ENCODE results near the gene RFTN2.
"Not testable (repeated sequence)": the region's sequence is repeated elsewhere in the genome, so short reads cannot be mapped to it uniquely, and the experiment has no call there.

Gene RFTN2

DNA sequence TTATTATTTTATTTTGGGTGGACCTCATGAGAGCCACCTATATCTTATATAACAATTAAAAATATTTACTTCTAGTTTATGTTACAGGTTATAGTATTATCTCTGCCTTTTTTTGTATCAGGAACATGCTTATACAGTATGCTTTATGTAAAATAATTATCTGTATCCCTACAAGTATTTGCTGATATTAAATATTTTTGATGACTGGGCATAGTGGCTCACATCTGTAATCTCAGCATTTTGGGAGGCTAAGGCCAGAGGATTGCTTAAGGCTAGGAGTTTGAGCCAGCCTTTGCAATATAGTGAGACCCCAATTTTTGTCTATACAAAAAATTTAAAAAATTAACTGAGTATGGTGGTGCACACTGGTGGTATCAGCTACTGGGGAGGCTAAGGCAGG lies 119.9 kb downstream of the RFTN2 start:
- DNase-seq = no peak
- in situ Hi-C loops (cut with HindIII; ENCODE audit: low pct_ligation_motif_present, low sequenced_read_pairs) = no loop called here
- TF ChIP-seq, protein P1, sequence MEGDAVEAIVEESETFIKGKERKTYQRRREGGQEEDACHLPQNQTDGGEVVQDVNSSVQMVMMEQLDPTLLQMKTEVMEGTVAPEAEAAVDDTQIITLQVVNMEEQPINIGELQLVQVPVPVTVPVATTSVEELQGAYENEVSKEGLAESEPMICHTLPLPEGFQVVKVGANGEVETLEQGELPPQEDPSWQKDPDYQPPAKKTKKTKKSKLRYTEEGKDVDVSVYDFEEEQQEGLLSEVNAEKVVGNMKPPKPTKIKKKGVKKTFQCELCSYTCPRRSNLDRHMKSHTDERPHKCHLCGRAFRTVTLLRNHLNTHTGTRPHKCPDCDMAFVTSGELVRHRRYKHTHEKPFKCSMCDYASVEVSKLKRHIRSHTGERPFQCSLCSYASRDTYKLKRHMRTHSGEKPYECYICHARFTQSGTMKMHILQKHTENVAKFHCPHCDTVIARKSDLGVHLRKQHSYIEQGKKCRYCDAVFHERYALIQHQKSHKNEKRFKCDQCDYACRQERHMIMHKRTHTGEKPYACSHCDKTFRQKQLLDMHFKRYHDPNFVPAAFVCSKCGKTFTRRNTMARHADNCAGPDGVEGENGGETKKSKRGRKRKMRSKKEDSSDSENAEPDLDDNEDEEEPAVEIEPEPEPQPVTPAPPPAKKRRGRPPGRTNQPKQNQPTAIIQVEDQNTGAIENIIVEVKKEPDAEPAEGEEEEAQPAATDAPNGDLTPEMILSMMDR (IDR thresholded peaks at IDR 0.05; ENCODE audit: low read depth, low read length, missing control alignments) = no peak
- H3K27me3 ChIP-seq (replicated peaks) = no peaks in the 10 kb centered on the region
- H3K4me3 ChIP-seq (ENCODE audit: low read depth, low read length) = no peak overlapping the region
- no peak overlapping the region for H3K27ac ChIP-seq
- H3K36me3 ChIP-seq (replicated peaks) = peaks cover 24% of the 10 kb centered on the region

DNA sequence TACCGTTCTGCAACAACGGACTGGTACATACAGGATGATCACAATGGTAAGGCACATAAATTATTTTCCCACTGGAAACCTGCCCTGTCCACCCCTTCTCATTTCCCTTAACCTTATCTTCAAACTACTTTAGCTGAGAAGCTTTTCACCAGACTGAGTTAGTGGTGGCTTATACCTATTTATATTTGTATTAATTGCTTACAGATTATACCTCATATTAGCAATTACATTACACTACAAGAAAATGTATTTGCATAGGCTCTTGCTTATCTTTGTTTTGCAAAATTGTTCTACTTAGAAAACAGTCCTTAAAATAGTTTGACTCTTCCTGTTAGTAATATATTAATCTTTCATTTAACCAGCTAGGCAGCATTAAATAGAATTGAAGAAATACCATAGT lies 124.1 kb downstream of the RFTN2 start:
- H3K27ac ChIP-seq; H3K27me3 ChIP-seq (replicated peaks); in situ Hi-C loops (cut with HindIII; ENCODE audit: low pct_ligation_motif_present, low sequenced_read_pairs); H3K4me3 ChIP-seq (ENCODE audit: low read depth, low read length); DNase-seq: not testable (repeated sequence)
- H3K36me3 ChIP-seq (replicated peaks) = peaks cover 24% of the 10 kb centered on the region

DNA sequence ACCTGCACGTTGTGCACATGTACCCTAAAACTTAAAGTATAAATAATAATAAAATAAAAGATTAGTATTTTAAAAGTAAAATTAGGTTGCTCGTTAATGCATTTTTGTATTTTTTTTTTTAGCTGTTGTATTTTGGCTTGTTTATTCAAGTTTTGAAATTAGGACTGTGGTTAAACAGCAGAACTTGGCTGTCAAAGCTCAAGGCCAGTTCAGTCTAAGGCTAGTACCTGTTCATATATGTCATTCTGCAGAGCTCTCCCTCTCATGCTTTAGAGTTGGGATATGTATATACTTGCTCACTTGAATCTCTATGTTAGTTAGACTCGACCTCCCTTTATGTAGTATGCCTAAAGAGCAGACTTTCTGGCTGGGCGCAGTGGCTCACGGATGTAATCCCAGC lies 126.8 kb downstream of the RFTN2 start:
- H3K27ac ChIP-seq = no peak overlapping the region
- DNase-seq = no peak
- H3K27me3 ChIP-seq (replicated peaks) = no peaks in the 10 kb centered on the region
- H3K36me3 ChIP-seq (replicated peaks) = peaks cover 16% of the 10 kb centered on the region
- TF ChIP-seq, protein P1 (IDR thresholded peaks at IDR 0.05; ENCODE audit: low read depth, low read length, missing control alignments) = no peak
- H3K4me3 ChIP-seq (ENCODE audit: low read depth, low read length) = no peak overlapping the region
- in situ Hi-C loops (cut with HindIII; ENCODE audit: low pct_ligation_motif_present, low sequenced_read_pairs) = no loop called here

DNA sequence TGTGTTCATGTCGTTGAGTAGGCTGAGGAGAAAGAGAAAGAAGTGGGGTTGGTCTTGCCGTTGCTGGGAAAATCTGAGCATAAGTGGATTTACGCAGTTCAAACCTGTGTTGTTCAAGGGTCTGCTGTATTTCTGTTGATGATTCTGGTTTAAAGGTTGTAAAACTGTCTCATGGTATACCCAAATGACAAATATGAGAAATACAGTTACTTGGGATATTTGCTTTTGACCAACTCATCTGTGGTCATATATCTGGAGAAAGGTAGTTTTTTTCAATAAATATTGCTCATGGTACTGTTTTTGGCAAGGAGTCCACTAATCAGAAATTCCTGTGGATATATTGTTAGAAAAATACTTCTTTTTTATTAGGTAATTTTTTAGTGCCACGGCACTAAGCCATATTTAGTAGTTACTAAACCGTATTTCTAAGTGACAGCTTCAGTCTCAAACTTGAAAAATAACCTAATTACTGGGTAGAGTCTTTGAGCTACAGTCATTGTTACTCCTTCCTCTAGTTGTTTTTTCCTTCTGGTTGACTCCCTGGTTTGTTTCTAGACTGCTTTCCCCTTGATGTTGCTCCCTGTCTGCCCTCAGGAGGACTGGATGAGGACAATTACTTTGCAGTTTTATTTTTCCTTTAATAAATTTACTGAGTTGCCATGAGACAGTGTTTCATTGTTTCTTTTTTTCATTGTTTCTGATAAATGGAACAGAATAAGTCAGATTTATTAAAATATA lies 128.1 kb downstream of the RFTN2 start:
- TF ChIP-seq, protein P1 (IDR thresholded peaks at IDR 0.05; ENCODE audit: low read depth, low read length, missing control alignments) = no peak
- H3K27ac ChIP-seq = no peak overlapping the region
- no peak overlapping the region for H3K4me3 ChIP-seq (ENCODE audit: low read depth, low read length)
- H3K27me3 ChIP-seq (replicated peaks) = no peaks in the 10 kb centered on the region
- in situ Hi-C loops (cut with HindIII; ENCODE audit: low pct_ligation_motif_present, low sequenced_read_pairs) = no loop called here
- no peak for DNase-seq
- peaks cover 25% of the 10 kb centered on the region for H3K36me3 ChIP-seq (replicated peaks)

DNA sequence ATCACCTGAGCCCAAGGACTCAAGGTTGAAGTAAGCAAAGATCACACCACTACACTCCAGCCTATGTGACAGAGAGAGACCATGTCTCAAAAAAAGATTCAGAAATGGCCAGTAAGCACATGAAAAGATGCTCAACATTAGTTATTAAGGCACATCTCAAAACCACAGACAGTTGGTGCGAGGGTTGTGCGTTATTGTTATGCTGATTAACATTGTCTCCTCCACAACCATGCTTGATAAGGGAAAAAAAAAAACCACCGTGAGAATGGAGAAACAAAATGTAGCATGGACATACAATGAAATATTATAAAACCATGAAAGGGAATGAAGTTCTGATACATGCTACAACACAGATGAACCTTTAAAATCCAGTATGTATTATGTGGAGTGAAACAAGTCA lies 132.2 kb downstream of the RFTN2 start:
- no peak overlapping the region for H3K4me3 ChIP-seq (ENCODE audit: low read depth, low read length)
- peaks cover 23% of the 10 kb centered on the region for H3K36me3 ChIP-seq (replicated peaks)

DNA sequence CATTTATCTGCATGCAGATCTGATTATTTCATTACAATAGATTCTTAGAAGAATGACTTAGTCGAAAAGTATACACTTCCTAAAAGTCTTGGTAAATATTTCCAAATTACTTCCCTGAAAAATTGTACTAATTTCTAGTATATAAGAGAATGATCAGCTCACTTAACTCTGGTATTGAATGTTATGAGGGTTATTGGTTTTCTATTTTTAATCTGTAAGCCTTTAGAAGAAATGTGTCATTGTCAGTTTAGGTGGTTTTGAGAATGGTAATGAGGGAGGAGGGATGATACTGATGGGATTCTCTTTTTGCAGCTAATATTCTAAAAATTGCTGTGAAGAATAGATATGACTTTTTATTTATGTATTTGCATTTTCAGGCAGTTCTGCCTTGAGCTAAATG lies 135.7 kb downstream of the RFTN2 start:
- peaks cover 27% of the 10 kb centered on the region for H3K36me3 ChIP-seq (replicated peaks)
- no peak overlapping the region for H3K27ac ChIP-seq
- H3K4me3 ChIP-seq (ENCODE audit: low read depth, low read length) = no peak overlapping the region
- TF ChIP-seq, protein P1 (IDR thresholded peaks at IDR 0.05; ENCODE audit: low read depth, low read length, missing control alignments) = no peak
- DNase-seq = no peak
- no peaks in the 10 kb centered on the region for H3K27me3 ChIP-seq (replicated peaks)
- in situ Hi-C loops (cut with HindIII; ENCODE audit: low pct_ligation_motif_present, low sequenced_read_pairs) = no loop called here

More for the DNA sequence above, 132.2 kb downstream of the RFTN2 start:
- TF ChIP-seq, protein P1 (IDR thresholded peaks at IDR 0.05; ENCODE audit: low read depth, low read length, missing control alignments) = no peak
- DNase-seq = no peak
- in situ Hi-C loops (cut with HindIII; ENCODE audit: low pct_ligation_motif_present, low sequenced_read_pairs) = no loop called here
- Histone ChIP-seq H3K27ac (no peak overlapping the region), H3K27me3 (replicated peaks) (no peaks in the 10 kb centered on the region)
